GM18861 (cell line): ENCODE data around the gene STBD1.
"Not testable (repeated sequence)": the region's sequence is repeated elsewhere in the genome, so short reads cannot be mapped to it uniquely, and the experiment has no call there.

Source experiments
- ATAC-seq: cut with Tn5 transposase; IDR thresholded peaks from one replicate; pipeline ENCODE4 v1.9.1; 2021; ENCODE audit not compliant: unreplicated experiment

STBD1 gene

GRCh38 chr4:76315267-76315918 is 8.9 kb downstream of the STBD1 start:
- no peak for ATAC-seq

GRCh38 chr4:76316131-76316530 is 9.6 kb downstream of the STBD1 start:
- no peak for ATAC-seq

GRCh38 chr4:76322236-76322635 is 15.7 kb downstream of the STBD1 start:
- no peak for ATAC-seq

GRCh38 chr4:76325072-76325471 is 18.5 kb downstream of the STBD1 start:
- no peak for ATAC-seq

- no peak for ATAC-seq
Measured at GRCh38 chr4:76326515-76326914, 20.0 kb downstream of the STBD1 start.

- ATAC-seq, result no peak
Measured at GRCh38 chr4:76334885-76335284, 28.4 kb downstream of the STBD1 start.

- no peak for ATAC-seq
Measured at GRCh38 chr4:76339364-76339763, 32.8 kb downstream of the STBD1 start.

GRCh38 chr4:76341063-76341462 is 34.5 kb downstream of the STBD1 start:
- ATAC-seq, result no peak

GRCh38 chr4:76342191-76342590 is 35.7 kb downstream of the STBD1 start:
- ATAC-seq, result no peak

- no peak for ATAC-seq
Measured at GRCh38 chr4:76342803-76343202, 36.3 kb downstream of the STBD1 start.

GRCh38 chr4:76354517-76355473 is 48.3 kb downstream of the STBD1 start:
- no peak for ATAC-seq

GRCh38 chr4:76357981-76358380 is 51.4 kb downstream of the STBD1 start:
- ATAC-seq, result no peak

GRCh38 chr4:76359881-76360466 is 53.4 kb downstream of the STBD1 start:
- ATAC-seq, result not testable (repeated sequence)
